ENCODE data around the gene AGPS. TPM values are rescaled to one million over a fixed set of nuclear protein-coding genes. Genes with fewer than 3 reads are reported as not detected.

AGPS gene
- total and polyA plus RNA-seq, 11 donors = 4.2 to 36.6 (median 25.6) TPM

DNA sequence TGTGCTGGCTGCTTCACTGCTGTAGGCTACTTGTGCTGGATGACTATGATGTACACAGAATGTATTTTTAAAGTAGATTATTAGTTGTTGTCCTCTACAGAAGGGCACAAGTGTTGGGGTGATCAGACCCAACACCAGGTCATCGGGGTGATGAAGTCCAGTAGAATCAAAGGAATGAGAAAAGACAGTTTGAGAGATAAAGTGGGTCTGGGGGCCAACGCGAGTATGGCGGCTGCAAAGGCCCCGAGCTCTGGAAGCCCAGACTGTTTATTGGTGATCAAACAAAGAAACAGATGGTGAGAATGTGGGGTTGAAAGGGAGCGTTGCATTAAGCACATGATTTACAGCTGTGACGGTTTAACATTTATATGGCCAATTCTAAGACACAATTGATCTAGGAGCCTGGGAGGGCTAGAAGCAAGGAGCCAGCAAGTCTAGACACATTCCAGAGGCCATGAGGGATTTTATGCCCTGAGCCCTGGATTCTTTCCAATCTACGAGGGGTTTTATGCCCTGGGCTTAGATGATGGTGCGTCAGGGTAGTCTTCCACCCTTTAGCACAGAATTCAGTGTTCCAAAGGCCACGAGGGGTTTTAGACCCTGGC, 153.5 kb downstream of the AGPS start:
- TF ChIP-seq, protein P1, sequence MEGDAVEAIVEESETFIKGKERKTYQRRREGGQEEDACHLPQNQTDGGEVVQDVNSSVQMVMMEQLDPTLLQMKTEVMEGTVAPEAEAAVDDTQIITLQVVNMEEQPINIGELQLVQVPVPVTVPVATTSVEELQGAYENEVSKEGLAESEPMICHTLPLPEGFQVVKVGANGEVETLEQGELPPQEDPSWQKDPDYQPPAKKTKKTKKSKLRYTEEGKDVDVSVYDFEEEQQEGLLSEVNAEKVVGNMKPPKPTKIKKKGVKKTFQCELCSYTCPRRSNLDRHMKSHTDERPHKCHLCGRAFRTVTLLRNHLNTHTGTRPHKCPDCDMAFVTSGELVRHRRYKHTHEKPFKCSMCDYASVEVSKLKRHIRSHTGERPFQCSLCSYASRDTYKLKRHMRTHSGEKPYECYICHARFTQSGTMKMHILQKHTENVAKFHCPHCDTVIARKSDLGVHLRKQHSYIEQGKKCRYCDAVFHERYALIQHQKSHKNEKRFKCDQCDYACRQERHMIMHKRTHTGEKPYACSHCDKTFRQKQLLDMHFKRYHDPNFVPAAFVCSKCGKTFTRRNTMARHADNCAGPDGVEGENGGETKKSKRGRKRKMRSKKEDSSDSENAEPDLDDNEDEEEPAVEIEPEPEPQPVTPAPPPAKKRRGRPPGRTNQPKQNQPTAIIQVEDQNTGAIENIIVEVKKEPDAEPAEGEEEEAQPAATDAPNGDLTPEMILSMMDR (IDR thresholded peaks at IDR 0.05) = no peak
- TF ChIP-seq POLR2A (IDR thresholded peaks at IDR 0.05) = no peak
- WGBS, 4 donors = 86 to 99% (median 96%) methylated on average over 9 to 10 of the region's 10 CpGs
- ATAC-seq (no peak), DNase-seq (no peak)
- intact Hi-C loops (cut with DNase I) = no loop called here
- Histone ChIP-seq H3K27ac (no peak overlapping the region), H3K4me1 (peaks cover 0 to 8% (median 0%) of the 10 kb centered on the region in 12 donors), H3K4me3 (no peak overlapping the region), H3K27me3 (no peaks in the 10 kb centered on the region), H3K9me3 (no peaks in the 10 kb centered on the region), H3K36me3 (no peaks in the 10 kb centered on the region)

DNA sequence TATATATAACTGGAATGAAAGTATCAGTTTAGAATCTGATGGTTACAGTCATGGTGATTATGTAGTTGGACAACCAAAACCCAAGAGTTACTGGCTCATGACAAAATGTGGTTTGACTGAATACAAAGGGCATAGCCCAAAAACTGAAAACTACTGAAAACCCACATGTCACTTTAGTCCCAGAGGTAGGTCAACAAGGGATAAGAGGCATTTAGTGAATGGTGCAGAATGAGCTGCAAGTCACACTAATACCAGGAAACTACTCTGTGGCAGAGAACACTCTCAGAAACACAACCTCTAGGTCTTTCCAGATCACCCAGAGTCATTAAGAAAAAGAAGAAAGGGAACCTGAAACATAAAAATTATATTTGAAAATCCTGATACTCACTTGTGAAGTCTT, 154.5 kb downstream of the AGPS start:
- peaks cover 0 to 12% (median 2%) of the 10 kb centered on the region in 12 donors for H3K4me1 ChIP-seq
- H3K27me3 ChIP-seq = no peaks in the 10 kb centered on the region
- DNase-seq (no peak), ATAC-seq (no peak)
- H3K36me3 ChIP-seq = no peaks in the 10 kb centered on the region
- H3K27ac ChIP-seq = no peak overlapping the region
- intact Hi-C loops (cut with DNase I) = no loop called here
- H3K4me3 ChIP-seq = no peak overlapping the region
- TF ChIP-seq, protein P1 (IDR thresholded peaks at IDR 0.05) = no peak
- TF ChIP-seq POLR2A (IDR thresholded peaks at IDR 0.05) = no peak
- no peaks in the 10 kb centered on the region for H3K9me3 ChIP-seq

DNA sequence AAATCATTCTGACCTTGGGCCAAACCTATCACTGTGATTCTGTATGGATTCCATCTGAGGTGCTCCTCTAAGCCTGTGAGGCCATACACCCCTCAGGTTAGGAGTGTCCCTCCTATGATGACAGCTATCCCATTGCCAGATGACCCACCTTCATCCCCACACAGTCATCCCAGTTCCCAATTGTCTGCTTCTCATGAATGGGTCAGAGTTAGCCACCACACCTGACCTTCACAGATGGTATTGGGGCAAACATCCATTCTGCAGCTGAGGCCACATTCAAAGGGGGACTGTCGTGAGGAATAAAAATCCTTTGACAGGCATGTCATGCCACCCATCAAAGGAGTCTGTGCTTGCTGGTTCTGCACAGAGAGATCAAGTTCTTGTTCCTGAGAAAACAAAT, 155.2 kb downstream of the AGPS start:
- intact Hi-C loops (cut with DNase I) = no loop called here
- Histone ChIP-seq H3K4me3 (no peak overlapping the region), H3K27ac (no peak overlapping the region), H3K9me3 (no peaks in the 10 kb centered on the region), H3K36me3 (no peaks in the 10 kb centered on the region), H3K27me3 (no peaks in the 10 kb centered on the region), H3K4me1 (peaks cover 0 to 13% (median 2%) of the 10 kb centered on the region in 12 donors)
- ATAC-seq = no peak
- no peak for DNase-seq
- TF ChIP-seq, protein P1 (IDR thresholded peaks at IDR 0.05) = no peak
- TF ChIP-seq POLR2A (IDR thresholded peaks at IDR 0.05) = no peak
- 92 to 100% (median 93%) methylated on average over 1 of the region's 1 CpG for WGBS, 4 donors

DNA sequence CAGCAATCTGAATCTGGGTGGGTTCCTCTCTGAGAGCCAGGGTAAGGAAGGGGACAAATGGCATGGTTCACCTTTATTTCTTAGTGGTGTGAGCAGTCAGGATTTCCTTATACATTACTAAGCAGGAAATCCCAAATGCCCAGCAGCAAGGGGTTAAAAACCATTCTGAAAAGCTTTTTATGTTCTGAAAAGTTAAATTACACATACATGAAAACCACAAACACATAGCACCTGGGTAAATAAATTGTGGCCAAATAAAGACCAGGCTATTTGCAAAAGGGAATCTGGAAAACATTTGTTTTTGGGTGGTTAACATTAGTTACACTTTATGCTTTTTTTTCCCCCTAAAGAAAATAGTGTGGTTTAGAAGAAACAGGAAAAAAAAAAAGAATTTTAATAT, 156.1 kb downstream of the AGPS start:
- DNase-seq (no peak), ATAC-seq (no peak)
- H3K4me3 ChIP-seq = no peak overlapping the region
- H3K36me3 ChIP-seq = no peaks in the 10 kb centered on the region
- no peak overlapping the region for H3K27ac ChIP-seq
- H3K27me3 ChIP-seq = no peaks in the 10 kb centered on the region
- intact Hi-C loops (cut with DNase I) = no loop called here
- H3K9me3 ChIP-seq = no peaks in the 10 kb centered on the region
- H3K4me1 ChIP-seq = peaks cover 0 to 13% (median 3%) of the 10 kb centered on the region in 12 donors
- TF ChIP-seq POLR2A (IDR thresholded peaks at IDR 0.05) = no peak
- TF ChIP-seq, protein P1 (IDR thresholded peaks at IDR 0.05) = no peak

Measured in heart left ventricle (tissue), 16 donors.